HepG2 (cell line): Measurements from ENCODE around the gene ZNF341.

Experiments used
- SP1 ChIP-seq, 2 experiments: fragments of 450-650 bp in 1 of 2; sonication (generic) in 1 of 2; formaldehyde crosslinking in 1 of 2; IDR thresholded peaks; 2 replicates each; pipeline versions ENCODE4 v1.4.0 to v1.6.1; 2016 to 2020; ENCODE audit warnings: missing genetic modification reagents in 1 of 2
- TCF12 ChIP-seq, 2 experiments: fragments of 450-650 bp in 1 of 2; sonication (generic) in 1 of 2; formaldehyde crosslinking in 1 of 2; IDR thresholded peaks; 2 replicates each; pipeline versions ENCODE4 v1.6.1 to v1.8.0; 2017 to 2022; ENCODE audit warnings: antibody characterized with exemption in 1 of 2, mild to moderate bottlenecking in 1 of 2, missing genetic modification reagents in 1 of 2, moderate library complexity in 1 of 2

GRCh38 chr20:33704197-33704924 lies 27.4 kb upstream of the ZNF341 start:
- TF ChIP-seq SP1 (IDR thresholded peaks at IDR 0.05), result no peak
- no peak for TF ChIP-seq SP1 (CRISPR knock-in tag; IDR thresholded peaks at IDR 0.05)
- TF ChIP-seq TCF12 (IDR thresholded peaks at IDR 0.05), result no peak
- no peak for TF ChIP-seq TCF12 (CRISPR knock-in tag; IDR thresholded peaks at IDR 0.05)
